PFSK-1 (cell line): Measurements from ENCODE around the gene ZDHHC24.

ENCODE experiments used
- FOXP2 ChIP-seq: optimal IDR thresholded peaks from 2 replicates; pipeline ENCODE3; 2011; ENCODE audit warnings: borderline replicate concordance, control low read depth, inconsistent platforms; ENCODE audit not compliant: insufficient read depth; ENCODE audit errors: extremely low read length, extremely low read depth
- POLR2AphosphoS5 ChIP-seq: IDR thresholded peaks from 2 replicates; pipeline ENCODE4 v1.6.1; 2012; ENCODE audit warnings: low read depth, mild to moderate bottlenecking, control low read depth, low read length, moderate library complexity
- REST ChIP-seq, 2 experiments: IDR thresholded peaks; 2 replicates each; pipeline versions ENCODE4 v1.6.1 to v1.8.0; 2011 to 2012; ENCODE audit warnings: low read depth in 2 of 2, low read length in 2 of 2, control low read depth in 1 of 2, inconsistent platforms in 1 of 2, mild to moderate bottlenecking in 1 of 2, moderate library complexity in 1 of 2; ENCODE audit not compliant: insufficient read depth in 1 of 2
- SIN3A ChIP-seq: IDR thresholded peaks from 2 replicates; pipeline ENCODE4 v1.6.1; 2012; ENCODE audit warnings: mild to moderate bottlenecking, low read length, moderate library complexity, borderline replicate concordance; ENCODE audit not compliant: insufficient read depth
- TAF1 ChIP-seq: IDR thresholded peaks from 2 replicates; pipeline ENCODE4 v1.6.1; 2012; ENCODE audit warnings: low read length, control low read depth, borderline replicate concordance; ENCODE audit not compliant: insufficient read depth

ZDHHC24 gene

GRCh38 chr11:66563832-66564231 lies 18.0 kb upstream of the ZDHHC24 start:
- TF ChIP-seq REST (IDR thresholded peaks at IDR 0.05; ENCODE audit: insufficient read depth in 1 of 2, low read depth in 2 of 2, low read length in 2 of 2) (no peak), POLR2AphosphoS5 (no peak), TAF1 (no peak), SIN3A (no peak), FOXP2 (no peak)

- TF ChIP-seq TAF1 (no peak), POLR2AphosphoS5 (no peak), REST (IDR thresholded peaks at IDR 0.05; ENCODE audit: insufficient read depth in 1 of 2, low read depth in 2 of 2, low read length in 2 of 2) (no peak), FOXP2 (no peak), SIN3A (no peak)
Observed at GRCh38 chr11:66562907-66563583, 17.2 kb upstream of the ZDHHC24 start.

GRCh38 chr11:66562275-66562674 lies 16.4 kb upstream of the ZDHHC24 start:
- TF ChIP-seq TAF1 = no peak
- TF ChIP-seq REST (IDR thresholded peaks at IDR 0.05; ENCODE audit: insufficient read depth in 1 of 2, low read depth in 2 of 2, low read length in 2 of 2) = no peak
- no peak for TF ChIP-seq POLR2AphosphoS5
- TF ChIP-seq FOXP2 = no peak
- TF ChIP-seq SIN3A = no peak

- TF ChIP-seq REST (IDR thresholded peaks at IDR 0.05; ENCODE audit: insufficient read depth in 1 of 2, low read depth in 2 of 2, low read length in 2 of 2) (no peak), FOXP2 (no peak), SIN3A (no peak), TAF1 (no peak), POLR2AphosphoS5 (no peak)
Observed at GRCh38 chr11:66561975-66562248, 16.1 kb upstream of the ZDHHC24 start.
